H1 (cell line): ENCODE results near the gene OPCML. TPM values are rescaled to one million over a fixed set of nuclear protein-coding genes. Genes with fewer than 3 reads are reported as not detected.

Experiments
- CTCF ChIA-PET: fragments of 300-600 bp; sonication (Branson Sonifier 250); formaldehyde crosslinking; loops from one replicate; lab custom pipeline; 2021; ENCODE audit not compliant: partially characterized antibody; lab: Charles Lee
- POLR2A ChIA-PET: fragments of 300-600 bp; sonication (Branson Sonifier 250); formaldehyde crosslinking; loops from one replicate; lab custom pipeline; 2021; ENCODE audit warnings: inconsistent platforms; ENCODE audit not compliant: partially characterized antibody; lab: Charles Lee
- DNase-seq, 2 experiments: peaks; one replicate each; pipeline versions ENCODE4 v3.0.0 to v3.0.0-alpha.2; 2010 to 2022; ENCODE audit warnings: low spot score in 2 of 2, low read depth in 1 of 2, mixed read lengths in 1 of 2
- FAIRE-seq: peaks from 2 replicates; lab custom pipeline; 2011; peaks lifted over from hg19 to GRCh38; lab: Jason Lieb, UNC
- H2AFZ ChIP-seq: 2 replicates; pipeline ENCODE4 v1.8.1; 2012; ENCODE audit warnings: low read length, inconsistent platforms
- H2AK5ac ChIP-seq: 2 replicates; pipeline ENCODE4 v1.6.1; 2013; ENCODE audit warnings: low read depth, low read length
- H2BK120ac ChIP-seq: replicated peaks from 2 replicates; pipeline ENCODE3; 2013; ENCODE audit warnings: low read depth, low read length, inconsistent platforms
- H2BK12ac ChIP-seq: 2 replicates; pipeline ENCODE4 v1.6.1; 2013; ENCODE audit warnings: low read depth, low read length
- H2BK15ac ChIP-seq: 2 replicates; pipeline ENCODE4 v1.6.1; 2013; ENCODE audit warnings: low read length
- H2BK20ac ChIP-seq: 2 replicates; pipeline ENCODE4 v1.6.1; 2013; ENCODE audit warnings: low read length
- H2BK5ac ChIP-seq: 2 replicates; pipeline ENCODE4 v1.6.1; 2013; ENCODE audit warnings: low read depth, low read length
- H3K14ac ChIP-seq: 2 replicates; pipeline ENCODE4 v1.6.1; 2013; ENCODE audit warnings: inconsistent platforms; ENCODE audit not compliant: insufficient read length
- H3K18ac ChIP-seq: 2 replicates; pipeline ENCODE4 v1.6.1; 2013; ENCODE audit warnings: low read length; ENCODE audit errors: extremely low read depth
- H3K23ac ChIP-seq: 2 replicates; pipeline ENCODE4 v1.6.1; 2013; ENCODE audit warnings: inconsistent platforms; ENCODE audit not compliant: insufficient read length
- H3K23me2 ChIP-seq: 2 replicates; pipeline ENCODE4 v1.6.1; 2013; ENCODE audit warnings: low read depth, low read length
- H3K27ac ChIP-seq: 2 replicates; pipeline ENCODE4 v1.6.1; 2011; ENCODE audit warnings: low read depth, low read length, inconsistent platforms
- H3K27me3 ChIP-seq, 4 experiments: replicated peaks in 1 of 4; 1 replicate in 1 of 4; 2 replicates in 3 of 4; pipeline versions ENCODE4 v1.6.1 to v1.8.1; 2011 to 2013; ENCODE audit warnings: low read length in 3 of 4, mild to moderate bottlenecking in 3 of 4, inconsistent platforms in 2 of 4, mixed read lengths in 2 of 4, moderate library complexity in 1 of 4; ENCODE audit not compliant: control insufficient read depth in 3 of 4, insufficient read depth in 3 of 4; ENCODE audit errors: extremely low read depth in 1 of 4
- H3K36me3 ChIP-seq, 4 experiments: 2 replicates each; pipeline versions ENCODE4 v1.6.1 to v1.8.1; 2011 to 2013; ENCODE audit warnings: mild to moderate bottlenecking in 4 of 4, low read length in 3 of 4, moderate library complexity in 2 of 4, control low read depth in 1 of 4, inconsistent platforms in 1 of 4; ENCODE audit not compliant: insufficient read depth in 4 of 4, control insufficient read depth in 2 of 4
- H3K4ac ChIP-seq: replicated peaks from 2 replicates; pipeline ENCODE3; 2013; ENCODE audit warnings: low read length, low read depth, mixed read lengths, inconsistent platforms; ENCODE audit not compliant: insufficient read length
- H3K4me1 ChIP-seq, 4 experiments: replicated peaks in 1 of 4; 1 replicate in 1 of 4; 2 replicates in 3 of 4; pipeline versions ENCODE4 v1.6.1 to v1.8.1; 2011 to 2013; ENCODE audit warnings: low read length in 3 of 4, inconsistent platforms in 2 of 4, mixed read lengths in 1 of 4; ENCODE audit not compliant: insufficient read depth in 4 of 4, control insufficient read depth in 3 of 4
- H3K4me2 ChIP-seq, 2 experiments: 2 replicates each; pipeline versions ENCODE4 v1.6.1 to v1.8.1; 2011 to 2013; ENCODE audit warnings: low read depth in 2 of 2, low read length in 2 of 2, control low read depth in 1 of 2, inconsistent platforms in 1 of 2, mild to moderate bottlenecking in 1 of 2; ENCODE audit not compliant: insufficient read depth in 1 of 2
- H3K4me3 ChIP-seq, 4 experiments: fragments of 200-600, 300-600 bp in 1 of 4; sonication (generic), shearing (Covaris generic), sonication (Bioruptor Twin) in 1 of 4; 2 replicates each; pipeline versions ENCODE4 v1.5.1 to v1.8.1; 2011 to 2016; ENCODE audit warnings: low read length in 4 of 4, low read depth in 3 of 4, control low read depth in 2 of 4, inconsistent platforms in 2 of 4, mild to moderate bottlenecking in 2 of 4, mixed read lengths in 1 of 4, moderate library complexity in 1 of 4; ENCODE audit not compliant: insufficient read depth in 2 of 4; ENCODE audit errors: extremely low read depth in 1 of 4
- H3K56ac ChIP-seq: replicated peaks from 2 replicates; pipeline ENCODE3; 2013; ENCODE audit warnings: low read depth, mild to moderate bottlenecking, mixed read lengths, low read length, inconsistent platforms; ENCODE audit not compliant: insufficient read length
- H3K79me1 ChIP-seq: 2 replicates; pipeline ENCODE4 v1.6.1; 2013; ENCODE audit warnings: low read depth, low read length, control low read depth
- H3K79me2 ChIP-seq, 2 experiments: 2 replicates each; pipeline versions ENCODE4 v1.6.1 to v1.8.1; 2012 to 2013; ENCODE audit warnings: low read length in 2 of 2, mild to moderate bottlenecking in 2 of 2, inconsistent platforms in 1 of 2; ENCODE audit not compliant: insufficient read depth in 2 of 2, control insufficient read depth in 1 of 2
- H3K9ac ChIP-seq, 4 experiments: replicated peaks in 1 of 4; 1 replicate in 1 of 4; 2 replicates in 3 of 4; pipeline versions ENCODE4 v1.6.1 to v1.8.1; 2011 to 2013; ENCODE audit warnings: low read depth in 3 of 4, low read length in 3 of 4, control low read depth in 2 of 4, mild to moderate bottlenecking in 2 of 4, moderate library complexity in 2 of 4, inconsistent platforms in 1 of 4; ENCODE audit errors: extremely low read depth in 1 of 4
- H3K9me3 ChIP-seq, 2 experiments: 2 replicates each; pipeline versions ENCODE4 v1.6.1 to v1.8.1; 2012 to 2013; ENCODE audit warnings: mild to moderate bottlenecking in 2 of 2, moderate library complexity in 2 of 2, control low read depth in 1 of 2, inconsistent platforms in 1 of 2, low read depth in 1 of 2, low read length in 1 of 2, mixed read lengths in 1 of 2; ENCODE audit not compliant: insufficient read depth in 2 of 2
- H4K20me1 ChIP-seq, 2 experiments: replicated peaks in 1 of 2; 2 replicates each; pipeline versions ENCODE3 to v1.8.1; 2011 to 2013; ENCODE audit warnings: inconsistent platforms in 2 of 2, low read length in 2 of 2, mild to moderate bottlenecking in 1 of 2; ENCODE audit not compliant: insufficient read depth in 2 of 2, control insufficient read depth in 1 of 2
- H4K5ac ChIP-seq: 2 replicates; pipeline ENCODE4 v1.6.1; 2013; ENCODE audit warnings: low read length, low read depth, mixed read lengths, inconsistent platforms; ENCODE audit not compliant: insufficient read length
- H4K8ac ChIP-seq: 2 replicates; pipeline ENCODE4 v1.8.0; 2013; ENCODE audit warnings: mild to moderate bottlenecking, moderate library complexity, low read length, inconsistent platforms; ENCODE audit not compliant: insufficient read depth; ENCODE audit errors: extremely low read depth
- H4K91ac ChIP-seq: replicated peaks from 2 replicates; pipeline ENCODE3; 2013; ENCODE audit warnings: low read length, mixed read lengths, inconsistent platforms; ENCODE audit not compliant: insufficient read length
- ATF2 ChIP-seq: IDR thresholded peaks from 2 replicates; pipeline ENCODE4 v1.6.1; 2012; ENCODE audit warnings: low read length, inconsistent platforms
- HDAC6 ChIP-seq: IDR thresholded peaks from one replicate; pipeline ENCODE4 v1.7.1; 2012; ENCODE audit warnings: low read depth, mild to moderate bottlenecking, inconsistent platforms, low read length, moderate library complexity
- JUN ChIP-seq: IDR thresholded peaks from 2 replicates; pipeline ENCODE4 v1.6.1; 2011; ENCODE audit warnings: low read depth, mild to moderate bottlenecking, improper control_type of control experiment, low read length
- KDM5A ChIP-seq: fragments of 200-600 bp; IDR thresholded peaks from 2 replicates; pipeline ENCODE4 v1.7.1; 2012; ENCODE audit warnings: mild to moderate bottlenecking, low read length, inconsistent platforms, mixed read lengths
- MAFK ChIP-seq: IDR thresholded peaks from 2 replicates; pipeline ENCODE4 v1.6.1; 2012; ENCODE audit warnings: low read depth, mild to moderate bottlenecking, improper control_type of control experiment, low read length
- POLR2A ChIP-seq, 2 experiments: IDR thresholded peaks; 1 replicate in 1 of 2; 2 replicates in 1 of 2; pipeline ENCODE4 v1.6.1; 2011; ENCODE audit warnings: low read depth in 2 of 2, low read length in 2 of 2, mild to moderate bottlenecking in 2 of 2; ENCODE audit errors: control extremely low read depth in 1 of 2
- RFX5 ChIP-seq: IDR thresholded peaks from 2 replicates; pipeline ENCODE4 v1.6.1; 2011; ENCODE audit warnings: low read depth, low read length, improper control_type of control experiment, borderline replicate concordance
- TEAD4 ChIP-seq: IDR thresholded peaks from 2 replicates; pipeline ENCODE4 v1.6.1; 2012; ENCODE audit warnings: low read depth, low read length, inconsistent platforms, mixed read lengths
- WGBS, 2 experiments: shearing (Covaris generic) in 1 of 2; methylation state at CpG; one replicate each; pipeline versions ENCODE4 v1.1.6 to v1.1.7; 2013 to 2015; ENCODE audit warnings: low lambda C conversion rate in 2 of 2, mixed read lengths in 2 of 2, inconsistent platforms in 1 of 2, low coverage in 1 of 2, missing lambda C conversion rate in 1 of 2; ENCODE audit not compliant: insufficient replicate concordance in 2 of 2, insufficient coverage in 1 of 2, insufficient read length in 1 of 2; ENCODE audit errors: extremely low coverage in 1 of 2, missing lambda C conversion rate in 1 of 2; 5-methylcytosine and 5-hydroxymethylcytosine counted together
- polyA plus RNA-seq, 7 experiments: library from polyadenylated mRNA; depleted of rRNA in 3 of 7; stranded (reverse) in 5 of 7; unstranded in 2 of 7; fragments of >200 nt in 5 of 7; fragments of 200-250 nt in 2 of 7; gene quantifications; 1 replicate in 5 of 7; 2 replicates in 1 of 7; 4 replicates in 1 of 7; pipeline versions ENCODE4 v1.2.1 to v1.2.3, GENCODE V29; 2011 to 2013; ENCODE audit warnings: missing spikeins in 2 of 7, mixed read lengths in 2 of 7
- total RNA-seq: library from RNA; stranded (reverse); fragmentation: NEBNext Ultra II Directional; extraction: Animal tissue kit (Norgen Biotek cat#: 25700); gene quantifications from 2 replicates; pipeline ENCODE4 v1.2.1, GENCODE V29; 2021

The OPCML gene
- total and polyA plus RNA-seq, 2 of the 8 experiments (the other 6 are each of a cell fraction or from before 2014, with no cell fraction given), result 2.3 to 3.1 TPM

- TF ChIP-seq RFX5 (no peak), ATF2 (no peak), TEAD4 (no peak), MAFK (no peak), HDAC6 (no peak), POLR2A (IDR thresholded peaks at IDR 0.05; ENCODE audit: control extremely low read depth in 1 of 2, low read depth in 2 of 2, low read length in 2 of 2) (no peak), JUN (no peak), KDM5A (no peak)
- no peak overlapping the region for H3K14ac ChIP-seq
- peaks cover 2% of the 10 kb centered on the region; the same call in 1 of the 2 replicates for H3K79me1 ChIP-seq
- H2BK20ac ChIP-seq, result no peak overlapping the region
- WGBS, 2 experiments, result 83% methylated on average over 18 of the region's 24 CpGs; no CpG with 5 or more reads in 1 of the 2 experiments
- H2BK15ac ChIP-seq, result no peak overlapping the region
- no peak overlapping the region for H2AFZ ChIP-seq
- H4K91ac ChIP-seq, result no peak overlapping the region
- 0 out of 2 replicates have a peak overlapping the region, but pooled peaks have one; percentile 19 for H2BK5ac ChIP-seq
- FAIRE-seq (no peak), DNase-seq (peak in 1 of 2 experiments; percentile 49)
- no peak overlapping the region for H3K27ac ChIP-seq
- no peaks in the 10 kb centered on the region for H3K27me3 ChIP-seq
- no peak overlapping the region for H3K4ac ChIP-seq
- no peak overlapping the region for H3K18ac ChIP-seq
- peaks cover 0 to 25% (median 9%) of the 10 kb centered on the region in 4 experiments; a peak in 4 of 7 replicates for H3K4me1 ChIP-seq
- no peak overlapping the region for H3K56ac ChIP-seq
- no peaks in the 10 kb centered on the region for H3K36me3 ChIP-seq
- H2BK120ac ChIP-seq, result no peak overlapping the region
- H3K79me2 ChIP-seq, result no peaks in the 10 kb centered on the region
- H3K4me3 ChIP-seq, result no peak overlapping the region
- H3K23me2 ChIP-seq, result no peaks in the 10 kb centered on the region; the same call in 1 of the 2 replicates
- peak overlapping the region; percentile 53; the same call in 1 of the 2 replicates for H2BK12ac ChIP-seq
- H4K8ac ChIP-seq, result peak overlapping the region; percentile 22
- H3K4me2 ChIP-seq, result no peak overlapping the region
- no peaks in the 10 kb centered on the region for H3K9me3 ChIP-seq
- no peak overlapping the region for H3K23ac ChIP-seq
- no peaks in the 10 kb centered on the region for H4K20me1 ChIP-seq
- ChIA-PET CTCF (interaction anchor here (0.6 to 1.1 kb wide), 4 partner anchors 35 to 423 kb away, joined by 3 read pairs; no protein-coding TSS in a partner anchor), POLR2A (no interaction called here)
- H3K9ac ChIP-seq, result no peak overlapping the region
- H2AK5ac ChIP-seq, result no peak overlapping the region
- no peak overlapping the region for H4K5ac ChIP-seq
Observed at GRCh38 chr11:133501643-133502539, 30.4 kb downstream of the OPCML start.
